ENCODE measurements around the gene GALNT18. TPM values are rescaled to one million over a fixed set of nuclear protein-coding genes. Genes with fewer than 3 reads are reported as not detected.

Gene GALNT18
- total and polyA plus RNA-seq, 2 experiments from 2014 or later: 4.3 to 10.8 TPM

DNA sequence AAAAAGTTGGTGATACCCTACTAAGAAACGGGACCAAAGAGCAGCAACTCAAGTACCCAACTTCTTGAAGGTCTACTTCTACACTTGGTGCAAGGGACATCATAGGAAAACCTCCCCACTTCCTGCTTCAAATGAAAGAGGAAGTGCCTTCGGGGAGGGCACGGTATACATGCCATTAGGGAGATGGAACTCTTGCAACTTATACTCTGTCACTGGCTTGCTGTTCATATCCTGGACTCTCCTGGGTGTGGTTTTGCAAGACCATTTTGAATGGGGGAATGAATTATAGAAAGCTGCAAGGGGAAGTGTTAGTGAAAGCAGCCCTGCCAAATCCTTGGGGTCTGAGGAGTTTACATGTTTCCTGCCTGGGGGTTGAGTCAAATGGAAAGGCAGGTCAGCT lies 310.6 kb downstream of the GALNT18 start:
- no peak overlapping the region for H3K27ac ChIP-seq (ENCODE audit: low read depth)
- no peak for ATAC-seq

More for the DNA sequence above, 310.6 kb downstream of the GALNT18 start:
- Histone ChIP-seq H3F3A (replicated peaks; ENCODE audit: low read depth) (no peaks in the 10 kb centered on the region), H3K36me3 (ENCODE audit: insufficient read depth) (no peaks in the 10 kb centered on the region), H3K4me1 (ENCODE audit: insufficient read depth) (no peaks in the 10 kb centered on the region), H3K27me3 (ENCODE audit: insufficient read depth) (no peaks in the 10 kb centered on the region), H3K4me2 (no peak overlapping the region), H3K9me2 (ENCODE audit: insufficient read depth) (peaks cover 11% of the 10 kb centered on the region; the same call in 1 of the 2 replicates), H3K79me2 (replicated peaks; ENCODE audit: insufficient read depth) (no peaks in the 10 kb centered on the region), H2AFZ (no peak overlapping the region), H4K20me1 (replicated peaks; ENCODE audit: insufficient read depth) (no peaks in the 10 kb centered on the region), H3K4me3 (no peak overlapping the region)
- H3K27me3 Mint-ChIP-seq (ENCODE audit: insufficient read depth, low read depth, poor library complexity): peaks cover 5% of the 10 kb centered on the region
- no peak for DNase-seq (ENCODE audit: low spot score)
- TF ChIP-seq POLR2AphosphoS5 (IDR thresholded peaks at IDR 0.05; ENCODE audit: low read depth) (no peak), NANOG (IDR thresholded peaks at IDR 0.05; ENCODE audit: borderline replicate concordance) (no peak), EZH2 (IDR thresholded peaks at IDR 0.05; ENCODE audit: low read depth, unreplicated experiment) (no peak), CTCF (conservative IDR thresholded peaks at IDR 0.05; ENCODE audit: low read depth in 2 of 2) (no peak), EZH2phosphoT487 (IDR thresholded peaks at IDR 0.05; ENCODE audit: unreplicated experiment) (no peak), JUNB (IDR thresholded peaks at IDR 0.05; ENCODE audit: unreplicated experiment) (no peak), ETS1 (IDR thresholded peaks at IDR 0.05) (no peak), CREB1 (CRISPR knock-in tag; IDR thresholded peaks at IDR 0.05; ENCODE audit: low read depth) (no peak), STAT1 (IDR thresholded peaks at IDR 0.05; ENCODE audit: unreplicated experiment) (no peak), ZNF114 (CRISPR knock-in tag; IDR thresholded peaks at IDR 0.05) (no peak), ZNF331 (CRISPR knock-in tag; IDR thresholded peaks at IDR 0.05; ENCODE audit: low read depth) (no peak)
- TF ChIP-seq, protein P1, sequence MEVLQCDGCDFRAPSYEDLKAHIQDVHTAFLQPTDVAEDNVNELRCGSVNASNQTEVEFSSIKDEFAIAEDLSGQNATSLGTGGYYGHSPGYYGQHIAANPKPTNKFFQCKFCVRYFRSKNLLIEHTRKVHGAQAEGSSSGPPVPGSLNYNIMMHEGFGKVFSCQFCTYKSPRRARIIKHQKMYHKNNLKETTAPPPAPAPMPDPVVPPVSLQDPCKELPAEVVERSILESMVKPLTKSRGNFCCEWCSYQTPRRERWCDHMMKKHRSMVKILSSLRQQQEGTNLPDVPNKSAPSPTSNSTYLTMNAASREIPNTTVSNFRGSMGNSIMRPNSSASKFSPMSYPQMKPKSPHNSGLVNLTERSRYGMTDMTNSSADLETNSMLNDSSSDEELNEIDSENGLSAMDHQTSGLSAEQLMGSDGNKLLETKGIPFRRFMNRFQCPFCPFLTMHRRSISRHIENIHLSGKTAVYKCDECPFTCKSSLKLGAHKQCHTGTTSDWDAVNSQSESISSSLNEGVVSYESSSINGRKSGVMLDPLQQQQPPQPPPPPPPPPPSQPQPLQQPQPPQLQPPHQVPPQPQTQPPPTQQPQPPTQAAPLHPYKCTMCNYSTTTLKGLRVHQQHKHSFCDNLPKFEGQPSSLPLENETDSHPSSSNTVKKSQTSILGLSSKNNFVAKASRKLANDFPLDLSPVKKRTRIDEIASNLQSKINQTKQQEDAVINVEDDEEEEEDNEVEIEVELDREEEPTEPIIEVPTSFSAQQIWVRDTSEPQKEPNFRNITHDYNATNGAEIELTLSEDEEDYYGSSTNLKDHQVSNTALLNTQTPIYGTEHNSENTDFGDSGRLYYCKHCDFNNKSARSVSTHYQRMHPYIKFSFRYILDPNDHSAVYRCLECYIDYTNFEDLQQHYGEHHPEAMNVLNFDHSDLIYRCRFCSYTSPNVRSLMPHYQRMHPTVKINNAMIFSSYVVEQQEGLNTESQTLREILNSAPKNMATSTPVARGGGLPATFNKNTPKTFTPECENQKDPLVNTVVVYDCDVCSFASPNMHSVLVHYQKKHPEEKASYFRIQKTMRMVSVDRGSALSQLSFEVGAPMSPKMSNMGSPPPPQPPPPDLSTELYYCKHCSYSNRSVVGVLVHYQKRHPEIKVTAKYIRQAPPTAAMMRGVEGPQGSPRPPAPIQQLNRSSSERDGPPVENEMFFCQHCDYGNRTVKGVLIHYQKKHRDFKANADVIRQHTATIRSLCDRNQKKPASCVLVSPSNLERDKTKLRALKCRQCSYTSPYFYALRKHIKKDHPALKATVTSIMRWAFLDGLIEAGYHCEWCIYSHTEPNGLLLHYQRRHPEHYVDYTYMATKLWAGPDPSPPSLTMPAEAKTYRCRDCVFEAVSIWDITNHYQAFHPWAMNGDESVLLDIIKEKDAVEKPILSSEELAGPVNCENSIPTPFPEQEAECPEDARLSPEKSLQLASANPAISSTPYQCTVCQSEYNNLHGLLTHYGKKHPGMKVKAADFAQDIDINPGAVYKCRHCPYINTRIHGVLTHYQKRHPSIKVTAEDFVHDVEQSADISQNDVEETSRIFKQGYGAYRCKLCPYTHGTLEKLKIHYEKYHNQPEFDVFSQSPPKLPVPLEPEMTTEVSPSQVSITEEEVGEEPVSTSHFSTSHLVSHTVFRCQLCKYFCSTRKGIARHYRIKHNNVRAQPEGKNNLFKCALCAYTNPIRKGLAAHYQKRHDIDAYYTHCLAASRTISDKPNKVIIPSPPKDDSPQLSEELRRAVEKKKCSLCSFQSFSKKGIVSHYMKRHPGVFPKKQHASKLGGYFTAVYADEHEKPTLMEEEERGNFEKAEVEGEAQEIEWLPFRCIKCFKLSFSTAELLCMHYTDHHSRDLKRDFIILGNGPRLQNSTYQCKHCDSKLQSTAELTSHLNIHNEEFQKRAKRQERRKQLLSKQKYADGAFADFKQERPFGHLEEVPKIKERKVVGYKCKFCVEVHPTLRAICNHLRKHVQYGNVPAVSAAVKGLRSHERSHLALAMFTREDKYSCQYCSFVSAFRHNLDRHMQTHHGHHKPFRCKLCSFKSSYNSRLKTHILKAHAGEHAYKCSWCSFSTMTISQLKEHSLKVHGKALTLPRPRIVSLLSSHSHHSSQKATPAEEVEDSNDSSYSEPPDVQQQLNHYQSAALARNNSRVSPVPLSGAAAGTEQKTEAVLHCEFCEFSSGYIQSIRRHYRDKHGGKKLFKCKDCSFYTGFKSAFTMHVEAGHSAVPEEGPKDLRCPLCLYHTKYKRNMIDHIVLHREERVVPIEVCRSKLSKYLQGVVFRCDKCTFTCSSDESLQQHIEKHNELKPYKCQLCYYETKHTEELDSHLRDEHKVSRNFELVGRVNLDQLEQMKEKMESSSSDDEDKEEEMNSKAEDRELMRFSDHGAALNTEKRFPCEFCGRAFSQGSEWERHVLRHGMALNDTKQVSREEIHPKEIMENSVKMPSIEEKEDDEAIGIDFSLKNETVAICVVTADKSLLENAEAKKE (CRISPR knock-in tag; IDR thresholded peaks at IDR 0.05): no peak
- TF ChIP-seq, protein P2, sequence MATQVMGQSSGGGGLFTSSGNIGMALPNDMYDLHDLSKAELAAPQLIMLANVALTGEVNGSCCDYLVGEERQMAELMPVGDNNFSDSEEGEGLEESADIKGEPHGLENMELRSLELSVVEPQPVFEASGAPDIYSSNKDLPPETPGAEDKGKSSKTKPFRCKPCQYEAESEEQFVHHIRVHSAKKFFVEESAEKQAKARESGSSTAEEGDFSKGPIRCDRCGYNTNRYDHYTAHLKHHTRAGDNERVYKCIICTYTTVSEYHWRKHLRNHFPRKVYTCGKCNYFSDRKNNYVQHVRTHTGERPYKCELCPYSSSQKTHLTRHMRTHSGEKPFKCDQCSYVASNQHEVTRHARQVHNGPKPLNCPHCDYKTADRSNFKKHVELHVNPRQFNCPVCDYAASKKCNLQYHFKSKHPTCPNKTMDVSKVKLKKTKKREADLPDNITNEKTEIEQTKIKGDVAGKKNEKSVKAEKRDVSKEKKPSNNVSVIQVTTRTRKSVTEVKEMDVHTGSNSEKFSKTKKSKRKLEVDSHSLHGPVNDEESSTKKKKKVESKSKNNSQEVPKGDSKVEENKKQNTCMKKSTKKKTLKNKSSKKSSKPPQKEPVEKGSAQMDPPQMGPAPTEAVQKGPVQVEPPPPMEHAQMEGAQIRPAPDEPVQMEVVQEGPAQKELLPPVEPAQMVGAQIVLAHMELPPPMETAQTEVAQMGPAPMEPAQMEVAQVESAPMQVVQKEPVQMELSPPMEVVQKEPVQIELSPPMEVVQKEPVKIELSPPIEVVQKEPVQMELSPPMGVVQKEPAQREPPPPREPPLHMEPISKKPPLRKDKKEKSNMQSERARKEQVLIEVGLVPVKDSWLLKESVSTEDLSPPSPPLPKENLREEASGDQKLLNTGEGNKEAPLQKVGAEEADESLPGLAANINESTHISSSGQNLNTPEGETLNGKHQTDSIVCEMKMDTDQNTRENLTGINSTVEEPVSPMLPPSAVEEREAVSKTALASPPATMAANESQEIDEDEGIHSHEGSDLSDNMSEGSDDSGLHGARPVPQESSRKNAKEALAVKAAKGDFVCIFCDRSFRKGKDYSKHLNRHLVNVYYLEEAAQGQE (IDR thresholded peaks at IDR 0.05; ENCODE audit: unreplicated experiment): no peak
- no peaks in the 10 kb centered on the region for H3K9me3 Mint-ChIP-seq
- H3K4me1 Mint-ChIP-seq: peaks cover 2% of the 10 kb centered on the region
- no peak overlapping the region for H3K27ac Mint-ChIP-seq
- H3K36me3 Mint-ChIP-seq (ENCODE audit: low read depth): no peaks in the 10 kb centered on the region
- H3K4me3 Mint-ChIP-seq: no peak overlapping the region
